Esophagus muscularis mucosa (tissue), 4 donors: ENCODE data around the gene MSRB3. TPM values are rescaled to one million over a fixed set of nuclear protein-coding genes. Genes with fewer than 3 reads are reported as not detected.

Source experiments
- DNase-seq: peaks from one replicate; pipeline ENCODE4 v3.0.0-alpha.2; 2017; ENCODE audit errors: extremely low spot score
- H3K27ac ChIP-seq, 4 donors: fragments of 200-600 bp; sonication (generic); replicated peaks in 1 of 4; 1 replicate in 3 of 4; 2 replicates in 1 of 4; pipeline ENCODE4 v1.5.1; 2016 to 2019; ENCODE audit warnings: mild to moderate bottlenecking in 1 of 4
- H3K27me3 ChIP-seq, 4 donors: fragments of 200-600 bp; sonication (generic); one replicate each; pipeline versions ENCODE4 v1.5.1 to v1.6.0; 2016 to 2019
- H3K36me3 ChIP-seq, 4 donors: fragments of 200-600 bp; sonication (generic); one replicate each; pipeline ENCODE4 v1.5.1; 2016 to 2019
- H3K4me1 ChIP-seq, 4 donors: fragments of 200-600 bp; sonication (generic); one replicate each; pipeline ENCODE4 v1.5.1; 2016 to 2019
- H3K4me3 ChIP-seq, 4 donors: fragments of 200-600 bp; sonication (generic); 1 replicate in 2 of 4; 2 replicates in 2 of 4; pipeline ENCODE4 v1.5.1; 2016 to 2019; ENCODE audit warnings: mild to moderate bottlenecking in 4 of 4, moderate library complexity in 1 of 4
- H3K9me3 ChIP-seq, 4 donors: fragments of 200-600 bp; sonication (generic); 1 replicate in 3 of 4; 2 replicates in 1 of 4; pipeline ENCODE4 v1.5.1; 2016 to 2019
- EP300 ChIP-seq: sonication (generic); formaldehyde crosslinking; IDR thresholded peaks from one replicate; pipeline ENCODE4 v1.6.1; 2017; ENCODE audit warnings: antibody characterized with exemption
- POLR2A ChIP-seq: fragments of 450-650 bp; IDR thresholded peaks from one replicate; pipeline ENCODE4 v1.6.1; 2017; ENCODE audit warnings: antibody characterized with exemption, moderate library complexity, mild to moderate bottlenecking, low read depth
- POLR2AphosphoS5 ChIP-seq, 2 donors: sonication (generic); formaldehyde crosslinking; IDR thresholded peaks; one replicate each; pipeline ENCODE4 v1.6.1; 2017; ENCODE audit warnings: antibody characterized with exemption in 2 of 2
- WGBS: methylation state at CpG from one replicate; pipeline ENCODE4 v1.1.5; 2018; 5-methylcytosine and 5-hydroxymethylcytosine counted together
- intact Hi-C: fragments of 100-400 bp; cut with DNase I; formaldehyde crosslinking; loops from one replicate; pipeline ENCODE4 v1.15.1; 2023
- total RNA-seq, 4 donors: library from RNA; depleted of rRNA; stranded (reverse); fragments of >200 nt; gene quantifications; one replicate each; pipeline versions ENCODE4 v1.1.0 to v1.2.1, GENCODE V29; 2016
- TF ChIP-seq, protein P1 (sequence below), 3 experiments: fragments of 200-600 bp in 2 of 3; fragments of 450-650 bp in 1 of 3; sonication (generic) in 2 of 3; IDR thresholded peaks; one replicate each; pipeline ENCODE4 v1.5.1; 2017 to 2019; ENCODE audit warnings: antibody characterized with exemption in 3 of 3, mild to moderate bottlenecking in 2 of 3, moderate library complexity in 1 of 3

MSRB3 gene
- total RNA-seq, 4 donors from 2014 or later, result 213 to 325 (median 288) TPM

DNA sequence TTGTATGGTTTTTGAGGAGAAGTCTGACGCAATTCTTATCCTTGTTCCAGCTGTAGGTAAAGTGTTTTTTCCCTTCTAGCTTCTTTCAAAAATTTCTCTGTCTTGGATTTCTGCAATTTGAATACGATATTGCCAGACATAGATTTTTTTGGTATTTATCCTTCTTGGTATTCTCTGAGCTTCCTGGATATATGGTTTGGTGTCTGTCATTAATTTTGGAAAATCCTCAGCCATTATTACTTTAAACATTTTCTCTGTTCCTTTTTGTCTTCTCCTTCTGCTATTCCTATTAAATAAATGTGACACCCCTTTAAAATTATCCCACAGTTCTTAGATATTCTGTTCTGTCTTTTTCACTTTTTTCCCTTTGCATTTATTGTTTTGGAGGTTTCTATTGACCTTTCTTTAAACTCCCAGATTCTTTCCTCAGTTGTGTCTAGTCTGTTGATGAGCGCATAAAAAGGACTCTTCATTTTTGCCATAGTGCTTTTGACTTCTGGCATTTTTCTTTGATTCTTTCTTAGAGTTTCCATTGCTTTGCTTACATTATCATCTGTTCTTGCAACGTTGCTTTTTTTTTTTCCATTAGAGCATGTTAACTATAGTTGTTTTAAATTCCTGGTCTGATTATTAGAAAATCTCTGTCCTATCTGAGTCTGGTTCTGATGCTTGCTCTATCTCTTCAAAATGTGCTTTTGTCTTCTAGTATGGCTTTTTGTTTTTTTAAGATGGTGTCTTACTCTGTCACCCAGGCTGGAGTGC is 129.1 kb downstream of the MSRB3 start:
- Histone ChIP-seq H3K4me3 (no peak overlapping the region), H3K4me1 (peaks cover 4 to 26% (median 12%) of the 10 kb centered on the region in 4 donors), H3K27ac (no peak overlapping the region), H3K9me3 (peaks cover 0 to 6% (median 0%) of the 10 kb centered on the region in 4 donors), H3K36me3 (peaks cover 0 to 13% (median 3%) of the 10 kb centered on the region in 4 donors), H3K27me3 (no peaks in the 10 kb centered on the region)
- 82% methylated on average over 4 of the region's 4 CpGs for WGBS
- intact Hi-C loops, result no loop called here
- TF ChIP-seq, protein P1, sequence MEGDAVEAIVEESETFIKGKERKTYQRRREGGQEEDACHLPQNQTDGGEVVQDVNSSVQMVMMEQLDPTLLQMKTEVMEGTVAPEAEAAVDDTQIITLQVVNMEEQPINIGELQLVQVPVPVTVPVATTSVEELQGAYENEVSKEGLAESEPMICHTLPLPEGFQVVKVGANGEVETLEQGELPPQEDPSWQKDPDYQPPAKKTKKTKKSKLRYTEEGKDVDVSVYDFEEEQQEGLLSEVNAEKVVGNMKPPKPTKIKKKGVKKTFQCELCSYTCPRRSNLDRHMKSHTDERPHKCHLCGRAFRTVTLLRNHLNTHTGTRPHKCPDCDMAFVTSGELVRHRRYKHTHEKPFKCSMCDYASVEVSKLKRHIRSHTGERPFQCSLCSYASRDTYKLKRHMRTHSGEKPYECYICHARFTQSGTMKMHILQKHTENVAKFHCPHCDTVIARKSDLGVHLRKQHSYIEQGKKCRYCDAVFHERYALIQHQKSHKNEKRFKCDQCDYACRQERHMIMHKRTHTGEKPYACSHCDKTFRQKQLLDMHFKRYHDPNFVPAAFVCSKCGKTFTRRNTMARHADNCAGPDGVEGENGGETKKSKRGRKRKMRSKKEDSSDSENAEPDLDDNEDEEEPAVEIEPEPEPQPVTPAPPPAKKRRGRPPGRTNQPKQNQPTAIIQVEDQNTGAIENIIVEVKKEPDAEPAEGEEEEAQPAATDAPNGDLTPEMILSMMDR (IDR thresholded peaks at IDR 0.05), result no peak
- no peak for TF ChIP-seq POLR2A
- no peak for TF ChIP-seq EP300
- DNase-seq, result no peak

DNA sequence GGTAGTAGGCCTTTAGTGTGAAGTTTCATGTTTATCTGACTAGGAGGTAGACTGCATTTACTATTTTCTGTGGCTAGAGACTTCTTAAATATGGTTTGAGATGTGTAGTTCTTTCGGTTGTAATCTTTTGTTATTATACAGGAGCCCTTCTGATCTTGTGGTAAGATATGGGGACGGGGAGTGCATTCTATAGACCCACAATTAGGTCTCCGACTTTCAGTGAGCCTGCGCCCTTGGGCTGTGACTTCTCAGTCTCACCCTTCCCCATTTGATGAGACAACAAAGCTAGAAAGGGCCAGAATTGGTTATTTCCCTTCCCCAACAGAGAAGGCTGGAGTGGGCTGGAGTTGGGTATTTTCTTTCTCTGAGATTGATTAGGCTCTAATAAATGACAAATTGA is 130.0 kb downstream of the MSRB3 start:
- 97% methylated on average over 4 of the region's 4 CpGs for WGBS
- DNase-seq, result no peak
- TF ChIP-seq POLR2AphosphoS5 (IDR thresholded peaks at IDR 0.05) (no peak), EP300 (no peak), POLR2A (no peak)
- TF ChIP-seq, protein P1 (IDR thresholded peaks at IDR 0.05), result no peak
- no peaks in the 10 kb centered on the region for H3K27me3 ChIP-seq
- H3K4me1 ChIP-seq, result peaks cover 4 to 21% (median 10%) of the 10 kb centered on the region in 4 donors
- peaks cover 0 to 6% (median 0%) of the 10 kb centered on the region in 4 donors for H3K36me3 ChIP-seq
- intact Hi-C loops, result no loop called here
- no peaks in the 10 kb centered on the region for H3K9me3 ChIP-seq
- no peak overlapping the region for H3K4me3 ChIP-seq
- no peak overlapping the region for H3K27ac ChIP-seq

DNA sequence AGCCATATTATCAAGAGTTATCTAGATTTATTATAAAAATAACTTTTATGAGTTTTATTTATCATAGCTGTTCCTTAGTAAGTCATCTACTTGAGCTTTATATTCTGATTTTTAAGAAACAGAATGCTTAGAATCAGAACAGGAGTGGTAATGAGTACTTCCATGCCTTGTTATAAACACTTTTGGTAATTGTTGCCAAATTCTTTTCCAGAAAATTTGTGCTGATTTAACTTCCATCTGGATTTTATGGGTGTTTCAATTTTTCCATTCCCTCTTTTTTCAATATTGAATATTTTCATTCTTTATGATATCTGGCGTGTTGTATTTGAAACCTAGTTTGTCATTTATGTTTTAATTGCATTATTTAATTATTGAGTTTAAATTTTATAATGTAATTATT is 131.2 kb downstream of the MSRB3 start:
- H3K27me3 ChIP-seq, result no peaks in the 10 kb centered on the region
- H3K4me1 ChIP-seq, result peaks cover 6 to 23% (median 8%) of the 10 kb centered on the region in 4 donors
- intact Hi-C loops, result no loop called here
- H3K9me3 ChIP-seq, result no peaks in the 10 kb centered on the region
- H3K36me3 ChIP-seq, result no peaks in the 10 kb centered on the region
- WGBS, result 86% methylated on average over 1 of the region's 1 CpG
- TF ChIP-seq POLR2AphosphoS5 (IDR thresholded peaks at IDR 0.05), result no peak
- TF ChIP-seq, protein P1 (IDR thresholded peaks at IDR 0.05), result no peak
- TF ChIP-seq POLR2A, result no peak
- no peak overlapping the region for H3K27ac ChIP-seq
- H3K4me3 ChIP-seq, result no peak overlapping the region
- DNase-seq, result no peak

DNA sequence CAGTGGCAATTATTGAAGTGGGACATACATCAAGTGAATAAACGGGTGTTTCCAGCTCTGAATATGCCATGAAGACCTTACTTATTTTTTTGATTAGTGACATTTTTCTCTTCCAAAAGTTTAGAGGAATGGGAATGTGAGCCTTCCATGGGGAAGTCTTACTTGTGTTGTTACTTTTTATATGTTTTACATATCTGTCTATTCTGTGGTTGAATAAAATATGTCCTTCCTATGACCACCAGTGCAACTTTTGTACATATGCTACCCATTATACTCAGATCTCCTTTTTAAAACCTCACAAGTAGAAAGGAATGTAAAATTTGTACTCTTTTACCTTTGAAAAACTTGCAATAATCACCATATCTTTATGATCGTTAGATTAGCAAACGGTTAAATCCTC is 132.7 kb downstream of the MSRB3 start:
- no peak for DNase-seq
- intact Hi-C loops, result no loop called here
- WGBS, result 87% methylated on average over 3 of the region's 3 CpGs
- Histone ChIP-seq H3K4me3 (no peak overlapping the region), H3K36me3 (no peaks in the 10 kb centered on the region), H3K9me3 (no peaks in the 10 kb centered on the region), H3K27me3 (no peaks in the 10 kb centered on the region), H3K27ac (no peak overlapping the region), H3K4me1 (peaks cover 6 to 23% (median 8%) of the 10 kb centered on the region in 4 donors)
- TF ChIP-seq EP300 (no peak), POLR2AphosphoS5 (IDR thresholded peaks at IDR 0.05) (no peak), POLR2A (no peak)
- TF ChIP-seq, protein P1 (IDR thresholded peaks at IDR 0.05), result no peak
